GM12891 (cell line): ENCODE results near the gene STXBP4.

Experiments
- PAX5 ChIP-seq: IDR thresholded peaks from 2 replicates; pipeline ENCODE4 v1.6.1; 2011; ENCODE audit warnings: low read length, moderate library complexity, mild to moderate bottlenecking; ENCODE audit not compliant: insufficient read depth, severe bottlenecking
- POLR2A ChIP-seq: IDR thresholded peaks from 2 replicates; pipeline ENCODE4 v1.6.1; 2011; ENCODE audit warnings: low read depth, low read length, control low read depth
- POLR2AphosphoS5 ChIP-seq: IDR thresholded peaks from 2 replicates; pipeline ENCODE4 v1.6.1; 2011; ENCODE audit warnings: low read depth, low read length, control low read depth
- SPI1 ChIP-seq: IDR thresholded peaks from 2 replicates; pipeline ENCODE4 v1.6.1; 2011; ENCODE audit warnings: low read depth, low read length, control low read depth
- TAF1 ChIP-seq: IDR thresholded peaks from 2 replicates; pipeline ENCODE4 v1.6.1; 2011; ENCODE audit warnings: low read depth, low read length, control low read depth

GRCh38 chr17:55005520-55005919 is 37.0 kb downstream of the STXBP4 start:
- TF ChIP-seq POLR2A (no peak), TAF1 (no peak), POLR2AphosphoS5 (no peak), SPI1 (no peak), PAX5 (no peak)
